Endothelial cell of umbilical vein (primary cell): ENCODE results near the gene PHACTR2. TPM values are rescaled to one million over a fixed set of nuclear protein-coding genes. Genes with fewer than 3 reads are reported as not detected.

Experiments
- BruUV-seq: library from RNA; stranded (reverse); fragments of 400-500 nt; replicated peaks from 2 replicates; lab custom pipeline; 2021; lab: Mats Ljungman, UMichigan
- CTCF ChIA-PET: fragments of 300-600, 350-600 bp; sonication (Branson Sonifier 250); formaldehyde crosslinking; loops from one replicate; lab custom pipeline; 2021; ENCODE audit warnings: antibody characterized with exemption, inconsistent platforms; lab: Charles Lee
- POLR2A ChIA-PET: fragments of 300-600, 350-600 bp; sonication (Branson Sonifier 250); formaldehyde crosslinking; loops from one replicate; lab custom pipeline; 2021; ENCODE audit warnings: antibody characterized with exemption, inconsistent platforms; lab: Charles Lee
- DNase-seq: peaks from one replicate; pipeline ENCODE4 v3.0.0-alpha.2; 2011; ENCODE audit warnings: low read depth, low spot score
- FAIRE-seq: peaks from 2 replicates; lab custom pipeline; 2011; peaks lifted over from hg19 to GRCh38; lab: Jason Lieb, UNC
- H2AFZ ChIP-seq: 2 replicates; pipeline ENCODE4 v1.6.0; 2012; ENCODE audit warnings: low read depth, low read length, control low read depth, inconsistent platforms
- H3K27ac ChIP-seq: 2 replicates; pipeline ENCODE4 v1.5.1; 2011; ENCODE audit warnings: low read depth, mild to moderate bottlenecking, control low read depth, low read length, moderate library complexity; ENCODE audit not compliant: insufficient read depth
- H3K27me3 ChIP-seq, 2 experiments: 2 replicates each; pipeline versions ENCODE4 v1.6.0 to v1.6.1; 2011; ENCODE audit warnings: low read length in 2 of 2, mixed read lengths in 1 of 2; ENCODE audit not compliant: control insufficient read depth in 2 of 2, insufficient read depth in 2 of 2
- H3K36me3 ChIP-seq, 2 experiments: 2 replicates in 1 of 2; 3 replicates in 1 of 2; pipeline ENCODE4 v1.5.1; 2011; ENCODE audit warnings: low read length in 2 of 2, mild to moderate bottlenecking in 1 of 2, moderate library complexity in 1 of 2; ENCODE audit not compliant: control insufficient read depth in 2 of 2, insufficient read depth in 2 of 2; ENCODE audit errors: extremely low read depth in 1 of 2
- H3K4me1 ChIP-seq: 3 replicates; pipeline ENCODE4 v1.5.1; 2011; ENCODE audit warnings: mild to moderate bottlenecking, low read length; ENCODE audit not compliant: control insufficient read depth, insufficient read depth; ENCODE audit errors: extremely low read depth
- H3K4me2 ChIP-seq: 2 replicates; pipeline ENCODE4 v1.6.1; 2011; ENCODE audit warnings: low read length, control low read depth, mixed read lengths; ENCODE audit not compliant: insufficient read depth
- H3K4me3 ChIP-seq, 3 experiments: fragments of 200-600 bp in 1 of 3; sonication (generic), shearing (Covaris generic) in 1 of 3; replicated peaks in 1 of 3; 2 replicates each; pipeline ENCODE4 v1.5.1; 2011 to 2016; ENCODE audit warnings: control low read depth in 3 of 3, low read length in 3 of 3, mild to moderate bottlenecking in 2 of 3, inconsistent platforms in 1 of 3, low read depth in 1 of 3, moderate library complexity in 1 of 3; ENCODE audit not compliant: insufficient read depth in 1 of 3
- H3K79me2 ChIP-seq: 2 replicates; pipeline ENCODE4 v1.6.0; 2012; ENCODE audit warnings: low read length, inconsistent platforms; ENCODE audit not compliant: control insufficient read depth, insufficient read depth
- H3K9ac ChIP-seq: replicated peaks from 2 replicates; pipeline ENCODE3; 2011; ENCODE audit warnings: low read length, control low read depth; ENCODE audit not compliant: insufficient read depth; ENCODE audit errors: extremely low read depth
- H3K9me1 ChIP-seq: replicated peaks from 3 replicates; pipeline ENCODE4 v1.6.0; 2011; ENCODE audit warnings: mild to moderate bottlenecking, low read length; ENCODE audit not compliant: control insufficient read depth, insufficient read depth; ENCODE audit errors: extremely low read depth
- H3K9me3 ChIP-seq: replicated peaks from 2 replicates; pipeline ENCODE4 v1.5.1; 2012; ENCODE audit warnings: low read length, inconsistent platforms; ENCODE audit not compliant: control insufficient read depth, insufficient read depth
- H4K20me1 ChIP-seq: replicated peaks from 2 replicates; pipeline ENCODE3; 2011; ENCODE audit warnings: mild to moderate bottlenecking, low read length; ENCODE audit not compliant: control insufficient read depth, insufficient read depth; ENCODE audit errors: extremely low read depth
- CTCF ChIP-seq, 2 donors: IDR thresholded peaks; 1 replicate in 1 of 2; 2 replicates in 1 of 2; pipeline ENCODE4 v1.5.1; 2011; ENCODE audit warnings: low read length in 2 of 2, mild to moderate bottlenecking in 2 of 2, moderate library complexity in 2 of 2, control low read depth in 1 of 2, inconsistent platforms in 1 of 2, low read depth in 1 of 2; ENCODE audit not compliant: insufficient read depth in 1 of 2; ENCODE audit errors: extremely low read depth in 1 of 2
- EZH2 ChIP-seq: IDR thresholded peaks from 2 replicates; pipeline ENCODE4 v1.6.1; 2012; ENCODE audit warnings: borderline replicate concordance, low read depth, mild to moderate bottlenecking, moderate library complexity, low read length, inconsistent platforms; ENCODE audit not compliant: severe bottlenecking
- FOS ChIP-seq: IDR thresholded peaks from 2 replicates; pipeline ENCODE4 v1.6.1; 2011; ENCODE audit warnings: mild to moderate bottlenecking, low read length, moderate library complexity, borderline replicate concordance; ENCODE audit not compliant: insufficient read depth
- GATA2 ChIP-seq: IDR thresholded peaks from 2 replicates; pipeline ENCODE4 v1.7.0; 2011; ENCODE audit warnings: low read depth, mild to moderate bottlenecking, moderate library complexity, mixed read lengths, low read length; ENCODE audit not compliant: insufficient read length, insufficient read depth
- JUN ChIP-seq: IDR thresholded peaks from 2 replicates; pipeline ENCODE4 v1.6.1; 2011; ENCODE audit warnings: borderline replicate concordance, low read depth; ENCODE audit not compliant: insufficient read length, insufficient read depth
- MAX ChIP-seq: IDR thresholded peaks from 2 replicates; pipeline ENCODE4 v1.6.1; 2011; ENCODE audit not compliant: insufficient read depth, insufficient read length
- MYC ChIP-seq: IDR thresholded peaks from one replicate; pipeline ENCODE4 v1.6.1; 2011; ENCODE audit warnings: mild to moderate bottlenecking, low read depth, low read length
- POLR2A ChIP-seq: IDR thresholded peaks from 2 replicates; pipeline ENCODE4 v1.6.1; 2012; ENCODE audit warnings: low read depth, mild to moderate bottlenecking, control low read depth, low read length
- POLR2AphosphoS5 ChIP-seq: IDR thresholded peaks from 2 replicates; pipeline ENCODE4 v1.6.1; 2012; ENCODE audit warnings: low read depth, mild to moderate bottlenecking, control low read depth, low read length, moderate library complexity; ENCODE audit not compliant: insufficient read depth
- dilution Hi-C: fragments of 300-500 bp; cut with MboI; formaldehyde crosslinking; loops from one replicate; pipeline ENCODE4 v1.15.0; 2019; ENCODE audit warnings: low sequenced_read_pairs; ENCODE audit not compliant: extremely low pct_ligation_motif_present
- intact Hi-C: fragments of 100-400 bp; cut with micrococcal nuclease; formaldehyde crosslinking; loops from one replicate; pipeline ENCODE4 v1.10.0; 2022
- polyA plus RNA-seq, 4 experiments: library from polyadenylated mRNA; depleted of rRNA in 3 of 4; stranded (reverse) in 3 of 4; unstranded in 1 of 4; fragments of >200 nt; gene quantifications; 2 replicates each; pipeline versions ENCODE4 v1.2.1 to v1.2.3, GENCODE V29; 2011 to 2012; ENCODE audit warnings: missing spikeins in 1 of 4
- total RNA-seq: library from RNA; stranded (reverse); gene quantifications from 2 replicates; pipeline ENCODE4 v1.2.3, GENCODE V29; 2021

The PHACTR2 gene
- total and polyA plus RNA-seq, 2 donors (not counting 3 experiments of a cell fraction or from before 2014, with no cell fraction given): 16.3 to 178 TPM

GRCh38 chr6:143642403-143642802 lies 35.4 kb upstream of the PHACTR2 start:
- Histone ChIP-seq H3K9me1 (no peaks in the 10 kb centered on the region), H3K9ac (no peak overlapping the region), H3K4me3 (no peak overlapping the region), H4K20me1 (no peaks in the 10 kb centered on the region), H3K4me2 (no peak overlapping the region), H3K36me3 (no peaks in the 10 kb centered on the region), H2AFZ (no peak overlapping the region), H3K27me3 (no peaks in the 10 kb centered on the region), H3K27ac (no peak overlapping the region), H3K9me3 (no peaks in the 10 kb centered on the region), H3K79me2 (no peaks in the 10 kb centered on the region), H3K4me1 (no peaks in the 10 kb centered on the region)
- no TSS peak for BruUV-seq
- no peak for TF ChIP-seq GATA2
- TF ChIP-seq FOS: no peak
- no peak for TF ChIP-seq POLR2A
- no peak for TF ChIP-seq CTCF (IDR thresholded peaks at IDR 0.05; ENCODE audit: extremely low read depth in 1 of 2, insufficient read depth in 1 of 2, low read depth in 1 of 2, low read length in 2 of 2)
- no peak for TF ChIP-seq POLR2AphosphoS5
- no peak for TF ChIP-seq JUN
- TF ChIP-seq MYC: no peak
- TF ChIP-seq EZH2: no peak
- TF ChIP-seq MAX: no peak
- ChIA-PET POLR2A (no interaction called here), CTCF (interaction anchor here (1.0 kb wide), 1 partner anchor 17 kb away, joined by 3 read pairs; no protein-coding TSS in a partner anchor)
- dilution Hi-C loops: no loop called here
- DNase-seq (no peak), FAIRE-seq (no peak)
- intact Hi-C loops: no loop called here
